Activated T-cell treated with anti-CD3 and anti-CD28 coated beads for 4 hours (primary cell): ENCODE measurements around the gene TIMM10.
A peak's percentile ranks its signal among the peaks of the same experiment; 100 is the strongest.

Experiments used
- DNase-seq: peaks from one replicate; pipeline ENCODE4 v3.0.0-alpha.2; 2020

The TIMM10 gene

DNA sequence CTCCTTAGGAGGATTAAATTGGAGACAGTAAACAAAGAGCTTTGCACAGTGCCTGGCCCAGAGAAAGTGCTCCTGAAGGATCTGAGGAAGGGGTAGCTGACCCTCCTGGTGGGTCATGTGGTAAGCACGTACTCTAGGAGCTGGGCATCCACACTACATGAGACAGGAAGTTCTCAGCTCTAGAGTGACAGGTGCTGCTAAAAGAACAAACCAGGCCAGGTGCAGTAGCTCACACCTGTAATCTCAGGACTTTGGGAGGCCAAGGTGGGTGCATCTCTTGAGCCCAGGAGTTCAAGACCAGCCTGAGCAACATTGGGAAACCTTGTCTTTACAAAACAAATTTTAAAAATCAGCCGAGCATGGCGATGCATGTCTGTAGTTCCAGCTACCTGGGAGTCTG lies 28.2 kb downstream of the TIMM10 start:
- no peak for DNase-seq

DNA sequence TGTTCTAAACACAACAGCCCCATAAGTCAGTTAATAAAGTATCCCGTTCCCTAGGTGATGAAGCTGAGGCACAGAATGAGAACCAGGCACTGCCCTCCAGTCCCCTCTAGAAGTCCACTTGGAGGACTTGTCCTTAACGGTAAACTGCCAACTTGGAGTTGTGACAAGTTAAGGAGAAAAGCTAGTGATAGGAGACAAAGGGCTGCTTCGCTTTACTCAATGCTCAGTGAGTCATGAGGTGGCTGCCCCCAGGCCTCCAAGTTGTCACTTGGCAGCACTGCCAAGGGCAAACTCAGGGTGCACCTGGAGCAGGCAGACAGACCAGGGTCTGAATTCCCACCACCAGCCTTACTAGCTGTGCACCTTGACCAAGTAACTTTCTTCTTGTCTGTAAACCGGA lies 28.6 kb downstream of the TIMM10 start:
- no peak for DNase-seq

DNA sequence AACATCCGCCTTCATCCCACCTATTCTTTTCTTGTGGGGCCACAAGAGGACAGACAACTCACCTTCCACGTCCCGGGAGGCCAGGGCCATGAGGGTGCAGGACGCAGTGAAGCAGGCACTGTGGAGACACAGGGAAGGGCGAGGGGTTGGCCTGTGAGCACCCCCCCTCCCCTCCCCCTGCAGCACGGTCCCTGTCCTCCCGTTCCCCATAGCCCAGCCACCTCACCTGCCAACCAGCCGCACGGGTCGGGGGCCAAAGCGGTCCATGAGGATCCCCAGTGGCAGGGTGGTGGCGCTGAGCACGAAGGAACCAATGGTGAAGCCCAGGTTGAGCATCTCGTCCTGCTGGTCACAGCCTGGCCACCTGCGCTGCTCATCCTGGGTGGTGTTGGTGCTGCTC lies 29.6 kb downstream of the TIMM10 start:
- DNase-seq, result no peak

DNA sequence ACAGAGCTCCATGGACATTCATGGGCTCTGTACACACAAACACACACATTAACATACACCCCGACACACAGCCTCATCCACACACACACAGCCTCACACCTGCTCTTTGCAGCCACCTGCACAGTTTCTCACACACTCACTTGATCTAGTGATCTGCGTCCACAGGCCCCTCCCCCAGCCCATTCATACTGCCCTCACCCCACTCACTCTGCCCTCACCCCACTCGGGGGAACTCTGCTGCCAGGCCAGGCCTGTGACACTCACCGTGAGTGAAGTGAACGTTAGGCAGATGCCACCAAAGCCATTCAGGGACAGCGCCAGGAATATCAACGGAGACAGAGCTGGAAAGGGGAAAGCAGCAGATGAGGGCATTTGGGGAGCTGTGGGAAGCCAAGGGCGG lies 30.0 kb downstream of the TIMM10 start:
- no peak for DNase-seq

DNA sequence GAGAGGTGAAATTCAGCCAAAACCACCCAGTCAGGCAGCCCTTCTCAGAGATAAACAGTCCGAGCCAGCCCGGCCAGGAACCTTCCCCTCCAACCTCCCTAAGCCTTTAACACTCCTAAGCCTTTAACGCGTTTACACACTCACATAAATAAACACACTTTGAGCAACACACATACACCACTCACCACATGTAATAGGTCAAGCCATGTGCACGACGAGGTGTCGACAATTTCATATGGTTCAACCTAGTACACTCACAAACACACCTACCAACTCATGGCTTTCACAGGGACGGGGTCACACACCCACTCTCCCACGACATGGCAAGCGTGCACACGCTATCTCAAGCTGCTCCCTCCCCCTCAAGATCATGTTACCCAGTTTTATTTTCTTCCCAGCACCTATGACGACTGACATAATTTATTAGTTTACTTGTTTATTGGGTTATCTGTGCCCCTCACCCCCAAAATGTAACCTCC lies 30.5 kb downstream of the TIMM10 start:
- DNase-seq, result no peak

DNA sequence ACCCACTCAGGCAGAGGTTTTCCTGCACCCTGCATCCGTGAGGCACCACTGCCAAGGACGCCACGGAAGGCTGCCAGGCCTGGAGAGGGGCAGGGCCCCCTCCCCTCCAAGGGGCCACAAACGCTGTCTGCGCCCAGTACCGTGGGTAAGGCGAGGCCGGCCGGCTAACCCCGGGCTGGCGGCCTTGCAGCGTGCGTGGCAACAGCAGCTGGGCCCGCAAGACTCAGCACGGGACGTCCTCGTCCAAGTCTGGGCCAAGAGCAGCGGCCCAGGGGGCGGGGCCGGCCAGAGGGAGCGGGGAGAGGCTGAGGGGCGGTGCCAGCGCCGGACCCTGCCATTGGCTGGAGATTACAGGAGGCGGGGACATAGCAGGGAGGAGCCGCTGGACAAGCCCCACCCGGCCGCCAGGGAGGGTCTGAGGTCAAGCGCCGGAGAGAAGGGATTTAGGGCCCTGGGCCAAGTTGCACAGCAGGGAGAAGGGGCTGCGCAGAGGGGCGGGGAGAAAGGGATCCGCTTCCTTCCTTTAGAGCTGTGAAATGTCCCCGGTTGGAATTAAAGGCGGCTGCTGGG lies 31.1 kb downstream of the TIMM10 start:
- DNase-seq, result no peak

DNA sequence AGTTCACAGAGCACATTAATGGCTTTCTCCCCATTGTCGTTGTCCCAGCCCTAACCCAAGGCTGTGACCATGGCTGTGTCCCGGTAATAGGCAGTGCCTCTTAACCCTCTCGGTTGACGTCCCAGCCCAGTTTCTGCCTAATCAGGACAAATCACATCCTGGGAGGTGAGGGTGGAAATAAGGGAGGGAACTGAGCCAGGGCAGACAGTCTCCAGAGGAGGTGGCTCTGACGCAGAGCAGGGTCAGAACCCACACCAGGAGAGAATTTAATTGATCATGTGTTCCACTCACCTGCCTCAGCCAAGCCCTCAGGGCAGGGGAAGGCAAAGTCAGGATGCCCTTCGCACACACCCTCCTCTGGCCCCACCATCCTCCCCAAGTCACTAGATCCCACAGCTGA lies 32.0 kb downstream of the TIMM10 start:
- DNase-seq, result no peak

DNA sequence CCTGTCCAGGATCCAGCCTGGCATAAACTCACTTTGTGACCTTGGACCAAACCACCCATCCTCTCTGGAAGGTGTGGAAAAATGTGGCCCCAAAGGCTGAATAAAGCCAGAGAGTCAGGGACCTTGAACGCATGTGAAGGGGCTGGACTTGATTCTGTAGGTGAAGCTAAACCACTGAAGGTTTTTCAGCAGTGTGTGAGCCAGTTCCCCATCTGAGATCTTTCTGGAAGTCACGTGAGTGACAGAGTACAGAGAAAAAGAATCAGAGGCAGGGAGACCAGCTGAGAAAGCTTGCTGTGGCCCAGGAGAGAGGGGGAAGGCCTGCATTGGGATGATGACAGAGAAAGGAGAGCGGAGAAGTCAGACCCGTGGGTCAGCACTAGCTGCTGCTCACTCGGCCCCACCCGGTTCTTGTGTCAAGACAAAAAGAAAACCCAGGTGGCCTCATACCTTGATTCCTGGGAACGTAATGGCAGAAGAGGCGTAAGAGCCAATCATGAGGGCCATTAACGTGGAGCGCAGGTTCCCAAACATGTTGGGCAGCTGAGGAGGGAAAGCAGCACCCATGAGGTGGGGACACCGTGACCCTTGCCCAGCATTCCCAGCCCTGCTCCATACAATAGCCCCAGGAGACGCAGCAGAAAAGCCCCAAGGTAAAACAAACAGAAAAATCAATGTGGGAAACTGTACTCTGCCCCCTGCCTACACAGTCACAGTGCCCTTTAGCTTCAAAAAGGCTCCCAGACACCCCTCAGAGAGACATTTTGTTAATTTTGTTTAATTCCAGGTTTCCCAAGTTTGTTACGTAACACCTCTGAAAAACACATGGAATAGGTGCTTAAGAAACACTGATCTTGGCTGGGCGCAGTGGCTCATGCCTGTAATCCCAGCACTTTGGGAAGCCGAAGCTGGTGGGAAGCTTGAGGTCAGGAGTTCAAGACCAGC lies 33.0 kb downstream of the TIMM10 start:
- no peak for DNase-seq

DNA sequence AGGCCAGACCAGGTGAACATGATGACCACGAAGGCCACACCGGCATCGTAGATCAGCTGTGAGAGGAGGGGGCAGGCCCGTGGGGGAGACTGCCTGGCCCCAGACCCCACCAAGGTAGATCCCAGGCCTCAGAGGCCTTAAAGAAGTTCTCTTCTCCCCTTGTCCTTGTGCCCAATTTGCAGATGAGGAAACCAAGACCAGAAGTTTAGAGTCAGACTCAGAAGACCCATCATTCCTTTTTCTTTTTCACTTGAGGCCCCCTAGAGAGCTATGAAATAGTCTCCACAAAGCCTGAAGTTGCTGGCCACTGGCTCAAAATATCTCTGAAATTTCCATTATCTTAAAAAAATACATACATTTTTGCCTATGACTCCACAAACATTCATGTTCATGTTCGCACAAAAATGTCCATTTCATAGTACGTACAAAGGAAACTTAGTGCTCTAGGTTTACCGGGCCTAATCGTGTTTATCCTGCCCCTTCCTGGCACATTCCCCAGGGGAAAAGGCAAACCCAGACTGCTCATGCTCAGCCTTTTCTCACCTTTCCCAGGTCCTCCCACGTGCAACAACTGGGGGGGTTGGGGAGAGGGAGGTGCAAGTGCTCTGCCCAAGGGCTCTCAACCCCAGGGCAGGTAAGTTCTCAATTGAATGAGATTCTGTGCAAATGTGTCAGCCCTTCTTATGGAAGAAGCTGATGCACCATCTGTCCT lies 34.3 kb downstream of the TIMM10 start:
- no peak for DNase-seq

DNA sequence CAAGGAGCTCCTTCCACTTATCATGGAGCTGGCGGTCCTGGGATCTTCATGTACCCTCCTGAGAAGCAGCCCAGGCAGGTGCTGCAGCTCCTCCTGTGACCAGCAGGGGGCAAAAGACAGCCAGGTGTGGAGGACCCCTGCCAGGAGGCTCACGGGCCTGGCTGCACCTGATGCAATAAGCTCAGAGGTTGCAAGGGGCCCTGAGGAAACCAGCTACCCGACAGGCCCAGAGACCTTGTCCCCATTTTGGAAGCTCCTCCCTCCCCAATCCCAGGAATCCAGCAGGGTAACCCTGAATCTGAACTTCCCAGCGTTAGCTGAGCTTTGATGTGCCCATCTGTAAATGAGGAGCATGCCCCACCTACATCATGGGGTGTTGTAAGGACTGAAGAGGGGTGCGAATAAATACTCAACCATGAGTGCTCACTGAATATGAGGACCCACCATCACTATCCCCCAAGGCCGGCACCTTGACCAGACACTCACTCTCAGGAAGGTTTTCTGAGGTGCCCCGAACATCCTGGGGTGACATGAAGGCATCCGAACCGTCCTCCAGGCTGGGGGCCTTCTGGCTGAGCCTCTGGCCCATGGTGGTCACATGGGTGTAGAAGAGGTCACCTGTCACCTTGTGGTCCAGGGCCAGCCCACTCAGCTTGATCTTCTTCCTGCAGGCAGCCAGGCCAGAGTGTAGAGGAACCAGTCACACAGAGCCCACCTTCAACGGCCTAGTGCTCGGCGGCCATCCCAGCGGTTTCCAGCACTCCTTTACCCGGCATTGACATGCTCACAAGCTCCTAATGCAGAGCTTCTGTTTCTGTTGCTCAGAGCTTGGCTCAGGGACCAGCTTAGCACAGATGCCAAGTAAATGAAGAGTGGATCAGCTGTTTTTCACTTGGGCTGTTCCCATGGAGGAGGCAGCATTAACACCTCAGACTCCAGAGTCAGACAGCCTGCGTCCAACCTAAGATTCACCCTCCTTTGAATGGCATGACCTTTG lies 36.7 kb downstream of the TIMM10 start:
- peak; percentile 82 for DNase-seq

DNA sequence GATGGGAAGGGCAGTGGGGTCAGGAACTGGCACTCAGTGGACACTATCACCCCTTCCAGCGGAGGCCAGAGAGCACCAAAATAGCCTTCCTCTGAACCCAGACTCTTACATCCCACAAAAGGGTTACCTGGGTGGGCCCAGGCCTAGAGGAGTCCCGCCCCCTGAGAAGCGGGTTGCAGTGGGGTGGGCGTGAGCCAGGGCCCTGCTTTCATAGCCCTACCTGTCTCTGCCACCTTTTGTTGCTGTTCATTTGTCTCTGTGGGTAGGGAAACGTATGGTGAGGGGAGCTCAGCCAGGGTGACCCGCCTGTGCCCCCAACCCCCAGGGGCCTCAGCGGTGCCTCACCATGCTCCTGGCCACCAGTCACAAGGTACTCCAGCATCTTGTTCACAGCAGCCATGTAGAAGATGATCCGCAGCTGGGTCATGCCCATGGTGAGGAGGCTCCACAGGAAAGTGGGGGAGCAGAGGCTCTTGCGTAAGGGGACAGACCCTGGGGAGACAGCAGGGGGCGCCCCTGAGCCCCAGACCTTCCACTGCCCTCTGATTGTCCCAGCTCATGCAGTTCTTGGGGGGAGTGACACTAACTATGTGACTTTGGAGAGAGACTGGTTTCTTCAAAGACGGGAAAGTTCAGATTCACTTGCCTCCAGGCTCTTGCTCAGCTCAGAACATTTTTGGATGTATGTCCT lies 39.0 kb downstream of the TIMM10 start:
- DNase-seq, result no peak

DNA sequence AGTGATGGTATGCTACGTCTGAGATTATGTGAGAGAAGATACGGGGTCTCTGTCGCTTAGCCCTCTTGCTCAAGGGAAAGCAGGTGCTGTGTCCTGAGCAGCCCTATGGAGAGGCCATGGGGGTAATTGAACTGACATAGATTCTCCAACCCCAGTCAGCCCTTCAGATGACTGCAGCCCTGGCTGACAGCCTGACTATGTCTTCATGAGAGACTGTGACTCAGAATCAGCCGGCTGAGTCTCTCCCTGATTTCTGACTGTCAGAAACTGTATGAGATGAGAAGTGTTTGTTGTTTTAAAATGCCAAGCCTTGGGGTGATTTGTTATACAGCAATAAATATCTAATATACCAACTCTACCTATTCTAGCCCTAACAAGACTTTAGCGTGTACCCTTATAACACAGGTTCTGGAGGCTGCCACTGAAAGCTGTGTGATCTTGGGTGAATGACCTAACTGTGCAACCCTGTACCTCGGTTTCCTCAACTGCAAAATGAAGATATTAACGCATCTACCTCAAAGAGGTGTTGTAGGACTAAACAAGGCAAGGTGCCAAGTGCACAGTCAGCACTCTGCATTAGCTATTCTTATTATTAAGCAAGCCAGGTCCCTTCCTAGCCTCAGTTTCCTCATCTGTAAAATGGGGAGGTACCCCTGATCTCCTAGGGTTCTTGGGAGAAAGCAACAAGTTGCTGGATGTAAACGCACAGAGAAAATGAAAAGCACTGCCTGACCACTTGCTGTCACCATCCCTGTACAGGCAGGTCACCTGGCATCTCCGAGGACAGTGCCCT lies 39.9 kb downstream of the TIMM10 start:
- no peak for DNase-seq

DNA sequence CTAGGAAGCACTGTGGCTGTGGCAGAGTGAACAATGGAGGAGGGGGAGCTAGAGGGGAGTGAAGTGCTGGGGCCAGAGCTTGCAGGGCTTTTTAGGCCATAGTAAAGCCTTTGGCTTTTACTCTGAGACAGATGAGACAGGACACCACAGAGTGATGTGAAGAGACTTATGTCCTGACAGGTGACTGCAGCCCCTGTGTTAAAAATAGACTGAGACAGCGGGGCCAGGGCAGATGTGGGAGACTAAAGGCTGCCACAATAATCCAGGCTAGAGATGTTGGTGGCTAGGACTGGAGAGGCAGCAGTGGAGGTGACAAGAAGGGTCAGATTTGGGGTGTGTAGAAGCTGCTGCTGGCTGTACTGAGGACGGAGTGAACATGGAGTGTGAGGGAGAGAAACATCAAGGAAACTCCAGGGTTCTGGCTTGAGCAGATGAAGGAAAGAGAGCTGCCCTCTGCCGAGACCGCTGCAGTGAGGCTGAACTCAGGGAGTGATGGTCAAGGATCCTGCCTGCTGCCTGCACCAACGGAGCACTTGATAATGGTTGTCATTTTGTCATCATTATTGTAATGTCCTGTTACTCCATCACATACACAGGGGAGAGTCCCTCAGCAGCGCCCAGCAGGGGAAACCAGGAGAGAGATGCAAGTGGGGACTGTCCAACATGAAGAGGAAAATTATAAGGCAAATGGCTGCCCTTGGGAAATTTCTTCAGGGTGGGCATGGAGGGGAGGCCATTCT lies 42.5 kb downstream of the TIMM10 start:
- no peak for DNase-seq

DNA sequence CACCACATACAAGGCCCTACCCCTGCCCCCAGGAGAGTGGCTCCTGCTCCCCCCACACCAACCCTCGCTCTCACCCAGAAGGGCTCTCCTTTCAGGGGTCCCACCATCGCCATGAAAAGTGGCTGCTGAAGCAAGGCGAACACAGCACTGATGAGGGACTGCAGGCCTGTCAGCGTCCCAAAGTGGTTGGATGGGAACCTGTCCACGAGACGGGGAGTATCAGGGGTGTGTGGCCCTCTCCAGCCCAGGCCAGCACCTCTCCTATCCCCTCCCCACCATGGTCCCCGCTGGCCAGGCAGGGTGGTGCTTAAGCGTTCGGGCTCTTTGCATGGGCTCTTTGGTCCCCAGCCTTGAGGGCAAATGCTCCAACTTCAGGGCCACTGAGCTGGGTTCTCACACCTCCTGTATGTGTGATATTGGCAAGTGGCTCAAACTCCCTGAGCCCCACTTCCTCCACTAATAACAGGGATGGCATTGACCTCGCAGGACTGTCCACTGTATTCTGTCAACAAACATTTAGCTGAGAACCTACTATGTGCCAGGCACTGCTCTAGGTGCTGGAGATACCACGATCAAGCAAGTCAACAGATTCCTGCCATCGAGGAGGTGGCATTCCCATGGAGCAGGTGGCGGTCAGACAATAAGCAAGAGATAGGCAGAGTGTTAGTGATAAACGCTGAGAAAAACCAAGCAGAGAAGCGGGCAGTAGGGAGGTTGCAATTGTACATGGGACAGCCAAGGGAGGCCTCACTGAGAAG lies 43.4 kb downstream of the TIMM10 start:
- no peak for DNase-seq

DNA sequence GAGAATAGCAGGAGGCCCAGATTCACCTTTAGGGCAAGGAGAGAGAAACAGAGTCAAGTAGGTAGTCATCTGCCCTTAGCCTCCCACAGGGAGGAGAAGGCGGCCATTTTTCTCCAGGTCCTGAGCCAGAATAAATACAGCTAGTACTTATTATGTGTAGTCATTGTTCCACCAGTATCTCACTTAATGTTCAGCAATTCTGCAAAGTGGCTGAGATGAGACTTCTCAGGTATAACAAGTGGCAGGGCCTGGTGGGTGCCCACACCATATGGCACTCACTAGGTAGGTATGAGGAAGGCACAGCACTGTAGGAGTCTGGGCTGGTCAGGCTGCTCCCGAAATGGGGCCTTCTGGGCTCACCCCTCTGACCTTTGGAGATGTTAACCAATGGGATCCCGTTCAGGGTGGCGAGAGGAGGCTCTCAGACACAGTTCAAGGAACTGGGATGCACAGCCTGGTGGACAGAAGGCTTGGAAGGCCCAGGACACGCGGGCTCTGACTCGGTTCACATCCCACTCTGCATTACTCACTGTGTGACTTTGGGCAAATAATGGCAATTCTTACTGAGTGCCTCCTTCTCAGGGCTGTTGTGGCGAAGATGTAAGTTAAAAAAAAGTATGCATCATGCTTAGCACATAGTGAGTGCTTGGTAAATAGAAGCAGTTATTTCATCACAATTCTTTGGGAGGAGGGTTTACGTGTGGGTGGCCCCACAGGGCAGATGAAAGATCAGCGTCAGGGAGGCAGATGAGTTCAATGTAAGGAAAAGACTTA lies 45.1 kb downstream of the TIMM10 start:
- no peak for DNase-seq

DNA sequence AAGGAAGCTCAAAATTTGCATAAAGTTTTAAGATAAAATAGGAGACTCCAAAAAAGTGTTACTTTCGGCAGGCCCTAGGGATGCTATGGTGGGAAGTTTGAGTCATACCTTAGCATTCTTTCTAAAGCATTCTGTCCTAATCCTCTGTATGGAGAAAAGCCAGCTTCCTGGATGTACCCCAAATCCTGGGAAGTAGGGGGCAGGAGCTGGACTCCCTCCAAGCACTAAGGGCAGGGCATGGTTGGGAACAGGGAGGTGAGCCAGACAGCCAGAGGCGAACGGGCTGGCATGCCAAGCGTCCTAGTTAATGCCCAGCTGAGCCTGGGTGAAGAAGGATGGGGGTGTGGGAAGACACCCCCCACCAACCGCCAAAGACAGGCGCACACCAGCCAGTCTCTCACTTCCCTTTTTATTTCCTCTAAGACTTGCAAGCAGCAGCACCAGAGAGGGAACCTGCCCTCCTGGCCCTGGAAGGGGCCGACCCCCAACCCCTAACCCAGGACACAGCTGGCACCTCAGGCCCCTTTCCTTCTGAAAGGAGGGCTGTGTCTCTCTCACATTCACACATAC lies 46.3 kb downstream of the TIMM10 start:
- DNase-seq, result no peak

DNA sequence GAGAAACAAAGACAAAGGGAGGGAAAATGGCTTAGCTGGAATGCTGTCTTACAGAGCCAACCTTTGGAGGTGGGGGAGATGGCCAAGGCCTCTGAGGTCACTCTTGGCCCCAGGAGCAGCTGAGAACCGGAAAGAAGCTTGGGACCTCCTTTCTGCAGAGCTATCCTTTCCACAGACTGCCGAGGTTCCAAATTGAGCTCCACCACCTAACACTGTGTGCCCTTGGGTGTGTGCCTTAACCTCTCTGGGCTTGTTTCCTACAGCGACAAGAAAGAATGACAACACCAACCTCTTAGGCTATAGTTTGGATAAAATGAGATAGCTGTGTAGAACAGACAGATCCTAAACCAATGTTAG lies 47.0 kb downstream of the TIMM10 start:
- no peak for DNase-seq

DNA sequence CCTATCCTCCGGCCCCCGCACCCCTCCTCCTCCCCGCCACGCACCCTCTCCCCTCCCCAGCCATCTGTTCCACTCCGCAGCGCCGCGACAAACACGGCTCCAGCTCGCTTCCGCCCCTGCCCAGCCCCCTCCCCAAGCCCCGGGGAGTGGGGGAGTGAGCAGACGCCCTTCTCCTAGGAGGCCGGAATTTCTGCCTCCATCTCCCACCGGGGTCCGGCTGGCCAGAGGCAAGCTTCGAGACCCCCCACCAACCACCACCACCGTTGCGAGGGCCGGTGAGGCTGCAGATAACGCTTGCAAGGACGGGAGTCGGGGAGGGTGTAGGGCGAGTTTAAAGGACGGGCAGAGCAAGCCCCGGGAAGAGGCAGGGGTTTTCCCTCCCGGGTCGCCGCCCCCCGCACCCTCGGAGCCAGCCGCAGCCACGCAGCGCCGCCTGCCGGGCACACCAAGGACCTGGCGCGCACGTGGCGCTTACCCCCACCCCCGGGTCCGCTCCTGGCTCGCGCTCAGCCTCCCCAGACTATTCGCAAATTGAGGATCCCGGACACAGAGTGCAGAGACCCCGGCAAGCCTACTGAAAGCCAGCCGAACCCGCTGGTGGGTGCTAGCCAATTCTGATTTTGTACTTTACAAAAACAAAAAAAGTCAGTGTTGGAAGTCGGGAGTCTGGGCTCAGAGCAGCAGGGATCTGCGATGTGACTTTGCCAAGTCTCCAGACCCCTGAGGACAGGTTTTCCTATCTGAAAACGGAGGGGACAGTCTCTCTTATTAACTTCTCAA lies 47.6 kb downstream of the TIMM10 start:
- DNase-seq, result peak; percentile 72
